ENCODE data around the gene FAM20B.

The FAM20B gene

DNA sequence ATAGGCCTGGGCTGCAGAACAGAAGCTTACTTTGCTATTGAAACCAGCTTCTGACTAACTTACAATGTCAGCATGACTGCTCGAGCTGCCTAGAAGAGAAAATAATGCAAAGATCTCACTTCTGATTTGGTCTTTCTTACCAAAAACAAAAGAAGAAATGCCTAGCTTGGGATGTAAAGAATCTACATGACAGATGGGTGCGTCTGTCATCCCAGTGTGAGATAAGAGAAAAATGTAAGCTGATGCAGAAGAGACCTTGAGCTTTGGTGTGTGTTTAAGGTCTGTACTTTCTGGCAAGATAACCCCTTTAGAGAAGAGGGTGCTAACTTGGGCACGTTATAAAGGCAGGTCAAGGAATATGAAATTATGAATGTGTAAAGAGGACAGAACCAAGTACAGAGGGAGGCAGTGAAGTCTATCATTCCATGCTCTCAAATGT, 3.6 kb downstream of the FAM20B start:
- Histone ChIP-seq H3K27me3 (replicated peaks; ENCODE audit: insufficient read depth, low read length) (no peaks in the 10 kb centered on the region), H3K4me3 (ENCODE audit: low read length) (no peak overlapping the region), H3K4me2 (ENCODE audit: low read depth, low read length) (no peak overlapping the region), H3K27ac (ENCODE audit: low read length) (peak overlapping the region; percentile 16; the same call in 1 of the 2 replicates), H3K9ac (ENCODE audit: low read length) (no peak overlapping the region), H3K79me2 (ENCODE audit: low read length) (peaks cover 77% of the 10 kb centered on the region), H2AFZ (ENCODE audit: low read length) (no peak overlapping the region), H4K20me1 (ENCODE audit: insufficient read depth, low read length) (no peaks in the 10 kb centered on the region; the same call in 1 of the 2 replicates), H3K9me3 (replicated peaks; ENCODE audit: insufficient read depth, low read length) (no peaks in the 10 kb centered on the region), H3F3A (ENCODE audit: insufficient read depth, low read length) (peaks cover 8% of the 10 kb centered on the region), H3K36me3 (replicated peaks; ENCODE audit: insufficient read depth, low read length) (no peaks in the 10 kb centered on the region), H3K4me1 (ENCODE audit: low read length) (peaks cover 25% of the 10 kb centered on the region), H3K9me2 (replicated peaks; ENCODE audit: insufficient read depth, low read length) (no peaks in the 10 kb centered on the region)
- peak; percentile 15 for DNase-seq
- no peak for TF ChIP-seq EZH2 (optimal IDR thresholded peaks at IDR 0.05; ENCODE audit: low read depth, low read length)
- no peak for TF ChIP-seq EZH2phosphoT487 (IDR thresholded peaks at IDR 0.05; ENCODE audit: low read length)
- TF ChIP-seq, protein P1, sequence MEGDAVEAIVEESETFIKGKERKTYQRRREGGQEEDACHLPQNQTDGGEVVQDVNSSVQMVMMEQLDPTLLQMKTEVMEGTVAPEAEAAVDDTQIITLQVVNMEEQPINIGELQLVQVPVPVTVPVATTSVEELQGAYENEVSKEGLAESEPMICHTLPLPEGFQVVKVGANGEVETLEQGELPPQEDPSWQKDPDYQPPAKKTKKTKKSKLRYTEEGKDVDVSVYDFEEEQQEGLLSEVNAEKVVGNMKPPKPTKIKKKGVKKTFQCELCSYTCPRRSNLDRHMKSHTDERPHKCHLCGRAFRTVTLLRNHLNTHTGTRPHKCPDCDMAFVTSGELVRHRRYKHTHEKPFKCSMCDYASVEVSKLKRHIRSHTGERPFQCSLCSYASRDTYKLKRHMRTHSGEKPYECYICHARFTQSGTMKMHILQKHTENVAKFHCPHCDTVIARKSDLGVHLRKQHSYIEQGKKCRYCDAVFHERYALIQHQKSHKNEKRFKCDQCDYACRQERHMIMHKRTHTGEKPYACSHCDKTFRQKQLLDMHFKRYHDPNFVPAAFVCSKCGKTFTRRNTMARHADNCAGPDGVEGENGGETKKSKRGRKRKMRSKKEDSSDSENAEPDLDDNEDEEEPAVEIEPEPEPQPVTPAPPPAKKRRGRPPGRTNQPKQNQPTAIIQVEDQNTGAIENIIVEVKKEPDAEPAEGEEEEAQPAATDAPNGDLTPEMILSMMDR (IDR thresholded peaks at IDR 0.05; ENCODE audit: low read length): no peak

DNA sequence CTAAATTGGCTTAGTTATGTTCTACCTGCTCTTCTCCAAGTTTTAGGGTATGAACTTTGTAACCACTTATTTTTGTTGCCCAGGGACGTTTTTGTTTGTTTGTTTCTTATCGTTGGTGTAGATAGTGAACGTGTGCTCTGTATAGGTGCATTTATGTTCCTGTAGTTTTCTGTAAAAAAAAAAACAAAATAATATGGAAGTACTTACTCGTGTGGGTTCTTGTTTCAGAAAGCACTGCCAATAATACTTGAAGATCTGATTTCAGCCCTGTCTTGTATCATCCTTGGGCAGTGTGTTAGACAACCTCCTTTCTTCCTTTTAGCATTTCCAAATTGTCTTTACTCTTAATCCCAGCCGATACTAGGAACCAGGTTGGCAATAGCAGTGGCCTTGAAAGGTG, 4.4 kb downstream of the FAM20B start:
- Histone ChIP-seq H4K20me1 (ENCODE audit: insufficient read depth, low read length) (peaks cover 2% of the 10 kb centered on the region; the same call in 1 of the 2 replicates), H3K9me3 (replicated peaks; ENCODE audit: insufficient read depth, low read length) (no peaks in the 10 kb centered on the region), H3K27ac (ENCODE audit: low read length) (no peak overlapping the region), H3K4me1 (ENCODE audit: low read length) (peaks cover 27% of the 10 kb centered on the region), H2AFZ (ENCODE audit: low read length) (no peak overlapping the region), H3K9me2 (replicated peaks; ENCODE audit: insufficient read depth, low read length) (no peaks in the 10 kb centered on the region), H3K4me3 (ENCODE audit: low read length) (no peak overlapping the region), H3K36me3 (replicated peaks; ENCODE audit: insufficient read depth, low read length) (no peaks in the 10 kb centered on the region), H3K27me3 (replicated peaks; ENCODE audit: insufficient read depth, low read length) (no peaks in the 10 kb centered on the region), H3K79me2 (ENCODE audit: low read length) (peaks cover 85% of the 10 kb centered on the region), H3F3A (ENCODE audit: insufficient read depth, low read length) (peaks cover 8% of the 10 kb centered on the region), H3K4me2 (ENCODE audit: low read depth, low read length) (no peak overlapping the region), H3K9ac (ENCODE audit: low read length) (no peak overlapping the region)
- TF ChIP-seq, protein P1 (IDR thresholded peaks at IDR 0.05; ENCODE audit: low read length): no peak
- TF ChIP-seq EZH2phosphoT487 (IDR thresholded peaks at IDR 0.05; ENCODE audit: low read length): no peak
- TF ChIP-seq EZH2 (optimal IDR thresholded peaks at IDR 0.05; ENCODE audit: low read depth, low read length): no peak
- no peak for DNase-seq

DNA sequence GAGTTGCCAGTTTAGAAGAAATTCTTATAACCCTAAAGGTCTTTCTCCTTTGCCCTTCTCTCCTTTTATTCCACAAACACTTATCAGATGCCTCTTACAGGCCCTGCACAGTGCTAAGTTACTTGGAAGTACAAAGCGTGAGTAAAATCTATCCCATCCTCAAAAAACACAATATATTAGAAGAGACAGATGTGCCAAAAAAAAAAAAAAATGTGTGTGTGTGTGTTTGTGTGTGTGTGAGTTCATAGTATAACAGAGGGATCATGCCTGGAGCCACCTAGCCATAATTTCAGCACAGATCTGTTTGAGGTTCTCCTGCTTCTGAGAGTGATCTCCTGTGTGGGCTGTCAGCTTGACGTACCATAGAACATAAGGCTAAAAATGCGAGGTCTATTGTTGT, 5.0 kb downstream of the FAM20B start:
- Histone ChIP-seq H3K9ac (ENCODE audit: low read length) (no peak overlapping the region), H3K4me3 (ENCODE audit: low read length) (no peak overlapping the region), H3K9me2 (replicated peaks; ENCODE audit: insufficient read depth, low read length) (no peaks in the 10 kb centered on the region), H3K4me2 (ENCODE audit: low read depth, low read length) (no peak overlapping the region), H3K4me1 (ENCODE audit: low read length) (peaks cover 25% of the 10 kb centered on the region), H3K9me3 (replicated peaks; ENCODE audit: insufficient read depth, low read length) (no peaks in the 10 kb centered on the region), H3K27me3 (replicated peaks; ENCODE audit: insufficient read depth, low read length) (no peaks in the 10 kb centered on the region), H3F3A (ENCODE audit: insufficient read depth, low read length) (peaks cover 8% of the 10 kb centered on the region), H3K79me2 (ENCODE audit: low read length) (peaks cover 91% of the 10 kb centered on the region), H3K27ac (ENCODE audit: low read length) (no peak overlapping the region), H3K36me3 (replicated peaks; ENCODE audit: insufficient read depth, low read length) (no peaks in the 10 kb centered on the region), H4K20me1 (ENCODE audit: insufficient read depth, low read length) (peaks cover 3% of the 10 kb centered on the region; the same call in 1 of the 2 replicates), H2AFZ (ENCODE audit: low read length) (no peak overlapping the region)
- TF ChIP-seq, protein P1 (IDR thresholded peaks at IDR 0.05; ENCODE audit: low read length): no peak
- no peak for TF ChIP-seq EZH2phosphoT487 (IDR thresholded peaks at IDR 0.05; ENCODE audit: low read length)
- DNase-seq: no peak
